Fibroblast of lung (primary cell): ENCODE measurements around the gene TNS3.

ENCODE experiments used
- EZH2 ChIP-seq: IDR thresholded peaks from 2 replicates; pipeline ENCODE4 v1.5.1; 2012; ENCODE audit warnings: low read length, control low read depth, mild to moderate bottlenecking; ENCODE audit errors: missing control alignments
- TF ChIP-seq, protein P1 (sequence below), 2 donors: IDR thresholded peaks in 1 of 2; conservative IDR thresholded peaks in 1 of 2; 1 replicate in 1 of 2; 2 replicates in 1 of 2; pipeline ENCODE4 v1.5.1; 2011 to 2012; ENCODE audit warnings: low read length in 2 of 2, control low read depth in 1 of 2, inconsistent platforms in 1 of 2, low read depth in 1 of 2, mild to moderate bottlenecking in 1 of 2

DNA sequence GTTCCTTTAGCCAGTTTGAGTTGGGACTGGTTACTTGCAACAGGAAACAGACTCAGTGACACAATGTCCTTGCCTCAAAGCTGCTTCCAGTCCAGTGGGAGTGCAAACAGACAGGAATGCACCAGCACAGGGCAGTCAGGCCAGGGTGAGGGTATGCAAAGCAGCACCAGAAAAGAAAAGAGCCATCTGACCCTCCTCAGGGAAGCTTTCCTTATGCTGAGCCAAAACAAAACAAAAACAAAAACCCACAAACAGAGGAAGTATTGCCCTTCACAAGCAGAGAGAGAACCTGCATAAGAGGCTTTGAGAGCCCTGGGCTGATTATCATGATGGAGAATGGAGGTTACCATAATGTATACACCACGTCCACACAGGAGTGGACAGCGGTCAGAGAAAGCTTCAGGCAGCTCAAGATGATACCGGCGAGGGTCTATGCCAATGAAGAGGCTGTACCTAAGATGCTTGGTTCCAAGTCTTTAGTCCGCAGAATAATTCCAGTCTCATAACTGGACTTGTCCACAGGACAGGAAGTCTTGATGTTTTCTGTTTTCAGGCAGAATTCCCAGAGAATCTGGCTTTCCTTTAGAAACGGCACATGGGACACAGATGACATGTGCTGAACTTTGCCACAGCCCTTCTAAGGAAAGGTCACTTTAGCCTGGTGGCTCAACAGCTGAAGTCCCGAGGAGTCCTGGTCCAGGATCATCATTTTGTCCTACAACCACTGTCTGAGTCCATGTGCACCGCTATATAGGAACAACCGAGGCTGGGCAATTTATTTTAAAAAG, 263.3 kb downstream of the TNS3 start:
- TF ChIP-seq EZH2 = no peak
- TF ChIP-seq, protein P1, sequence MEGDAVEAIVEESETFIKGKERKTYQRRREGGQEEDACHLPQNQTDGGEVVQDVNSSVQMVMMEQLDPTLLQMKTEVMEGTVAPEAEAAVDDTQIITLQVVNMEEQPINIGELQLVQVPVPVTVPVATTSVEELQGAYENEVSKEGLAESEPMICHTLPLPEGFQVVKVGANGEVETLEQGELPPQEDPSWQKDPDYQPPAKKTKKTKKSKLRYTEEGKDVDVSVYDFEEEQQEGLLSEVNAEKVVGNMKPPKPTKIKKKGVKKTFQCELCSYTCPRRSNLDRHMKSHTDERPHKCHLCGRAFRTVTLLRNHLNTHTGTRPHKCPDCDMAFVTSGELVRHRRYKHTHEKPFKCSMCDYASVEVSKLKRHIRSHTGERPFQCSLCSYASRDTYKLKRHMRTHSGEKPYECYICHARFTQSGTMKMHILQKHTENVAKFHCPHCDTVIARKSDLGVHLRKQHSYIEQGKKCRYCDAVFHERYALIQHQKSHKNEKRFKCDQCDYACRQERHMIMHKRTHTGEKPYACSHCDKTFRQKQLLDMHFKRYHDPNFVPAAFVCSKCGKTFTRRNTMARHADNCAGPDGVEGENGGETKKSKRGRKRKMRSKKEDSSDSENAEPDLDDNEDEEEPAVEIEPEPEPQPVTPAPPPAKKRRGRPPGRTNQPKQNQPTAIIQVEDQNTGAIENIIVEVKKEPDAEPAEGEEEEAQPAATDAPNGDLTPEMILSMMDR (conservative IDR thresholded peaks at IDR 0.05 in 1 of 2, IDR thresholded peaks at IDR 0.05 in 1 of 2; ENCODE audit: low read depth in 1 of 2, low read length in 2 of 2) = no peak
